Fibroblast of villous mesenchyme (primary cell): ENCODE results near the gene FBXO44. TPM values are rescaled to one million over a fixed set of nuclear protein-coding genes. Genes with fewer than 3 reads are reported as not detected.
"Not testable (repeated sequence)": the region's sequence is repeated elsewhere in the genome, so short reads cannot be mapped to it uniquely, and the experiment has no call there.

Experiments
- DNase-seq: peaks from one replicate; pipeline ENCODE4 v3.0.0-alpha.2; 2010; ENCODE audit warnings: low read depth
- H3K4me3 ChIP-seq: 2 replicates; pipeline ENCODE4 v1.5.1; 2011; ENCODE audit warnings: low read depth, mild to moderate bottlenecking, low read length
- CTCF ChIP-seq: IDR thresholded peaks from 2 replicates; pipeline ENCODE4 v1.5.1; 2012; ENCODE audit warnings: low read depth, mild to moderate bottlenecking, low read length; ENCODE audit not compliant: insufficient read depth
- total RNA-seq: library from RNA; depleted of rRNA; stranded (reverse); fragments of >200 nt; gene quantifications from 2 replicates; pipeline ENCODE4 v1.2.3, GENCODE V29; 2012

FBXO44 gene
- total RNA-seq: 12.2 and 14.2 TPM in 2 replicates

GRCh38 chr1:11654137-11654938 lies at the start of gene FBXO44, which contains the start of gene FBXO2:
Gene FBXO44, plus strand, starts transcription at chr1:11654877. Its CDS starts 959 bp downstream, at chr1:11655836.
Gene FBXO2, minus strand, starts transcription at chr1:11654429. Its CDS starts 89 bp downstream, at chr1:11654340.
- DNase-seq: peak; percentile 22
- TF ChIP-seq CTCF: no peak
- peak within 1 kb of the TSS; percentile 80 for H3K4me3 ChIP-seq

GRCh38 chr1:11606775-11607174 lies 47.9 kb upstream of the FBXO44 start:
- no peak for TF ChIP-seq CTCF
- no peak for DNase-seq
- H3K4me3 ChIP-seq: no peak overlapping the region

- not testable (repeated sequence) for DNase-seq, H3K4me3 ChIP-seq
These were observed 46.0 kb upstream of the FBXO44 start for GRCh38 chr1:11608596-11609130.

GRCh38 chr1:11609378-11609777 lies 45.3 kb upstream of the FBXO44 start:
- H3K4me3 ChIP-seq, DNase-seq: not testable (repeated sequence)

- no peak for TF ChIP-seq CTCF
- DNase-seq: no peak
- no peak overlapping the region for H3K4me3 ChIP-seq
These were observed 44.0 kb upstream of the FBXO44 start for GRCh38 chr1:11610629-11611180.

- no peak overlapping the region for H3K4me3 ChIP-seq
- no peak for DNase-seq
These were observed 42.9 kb upstream of the FBXO44 start for GRCh38 chr1:11611638-11612327.

GRCh38 chr1:11613347-11613746 lies 41.3 kb upstream of the FBXO44 start:
- H3K4me3 ChIP-seq: no peak overlapping the region
- TF ChIP-seq CTCF: no peak
- DNase-seq: no peak

More at GRCh38 chr1:11611638-11612327, 42.9 kb upstream of the FBXO44 start:
- TF ChIP-seq CTCF: no peak
